Panc1 (cell line): ENCODE results near the gene FNIP1.

Source experiments
- POLR2AphosphoS5 ChIP-seq: IDR thresholded peaks from 2 replicates; pipeline ENCODE4 v1.6.1; 2012; ENCODE audit warnings: mild to moderate bottlenecking, low read depth, low read length, moderate library complexity
- TF ChIP-seq, protein P1 (sequence below): fragments of 450-650 bp; IDR thresholded peaks from 2 replicates; pipeline ENCODE4 v1.5.1; 2017; ENCODE audit warnings: mild to moderate bottlenecking

DNA sequence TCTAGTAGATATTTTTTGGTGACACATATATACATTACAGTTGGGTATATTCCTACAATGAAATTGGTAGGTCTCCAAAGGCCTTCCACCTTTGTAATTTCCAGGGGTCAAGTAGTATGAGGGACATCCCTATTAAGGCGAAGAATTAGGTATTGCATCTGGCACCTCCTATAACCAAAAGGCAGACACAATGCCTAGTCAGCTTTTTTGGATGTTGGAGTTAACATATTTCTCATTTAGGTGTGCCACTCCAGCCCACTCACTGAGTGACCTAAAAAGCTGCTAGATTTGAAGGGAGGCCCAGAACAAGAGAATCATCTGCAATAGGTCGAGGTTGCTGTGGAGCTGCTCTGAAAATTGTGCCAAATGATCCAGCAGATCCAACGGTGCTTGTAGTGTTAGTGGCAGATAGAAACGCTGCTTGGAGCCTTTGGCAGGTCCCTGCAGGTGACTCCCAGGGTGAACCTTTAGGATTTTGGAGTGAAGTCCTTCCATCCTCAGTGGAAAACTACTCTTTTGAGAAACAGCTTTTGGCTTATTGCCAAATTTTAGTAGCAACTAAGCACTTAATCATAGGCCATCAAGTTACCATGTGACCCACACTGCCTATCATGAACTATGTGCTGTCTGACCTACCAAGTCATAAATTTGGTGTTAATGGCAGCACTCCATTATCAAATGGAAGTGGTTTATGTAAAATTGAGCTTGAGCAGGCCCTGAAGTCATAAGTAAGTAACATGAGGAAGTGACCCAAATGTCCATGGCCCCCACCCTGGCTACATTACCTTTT is 15.7 kb upstream of the FNIP1 start:
- TF ChIP-seq, protein P1, sequence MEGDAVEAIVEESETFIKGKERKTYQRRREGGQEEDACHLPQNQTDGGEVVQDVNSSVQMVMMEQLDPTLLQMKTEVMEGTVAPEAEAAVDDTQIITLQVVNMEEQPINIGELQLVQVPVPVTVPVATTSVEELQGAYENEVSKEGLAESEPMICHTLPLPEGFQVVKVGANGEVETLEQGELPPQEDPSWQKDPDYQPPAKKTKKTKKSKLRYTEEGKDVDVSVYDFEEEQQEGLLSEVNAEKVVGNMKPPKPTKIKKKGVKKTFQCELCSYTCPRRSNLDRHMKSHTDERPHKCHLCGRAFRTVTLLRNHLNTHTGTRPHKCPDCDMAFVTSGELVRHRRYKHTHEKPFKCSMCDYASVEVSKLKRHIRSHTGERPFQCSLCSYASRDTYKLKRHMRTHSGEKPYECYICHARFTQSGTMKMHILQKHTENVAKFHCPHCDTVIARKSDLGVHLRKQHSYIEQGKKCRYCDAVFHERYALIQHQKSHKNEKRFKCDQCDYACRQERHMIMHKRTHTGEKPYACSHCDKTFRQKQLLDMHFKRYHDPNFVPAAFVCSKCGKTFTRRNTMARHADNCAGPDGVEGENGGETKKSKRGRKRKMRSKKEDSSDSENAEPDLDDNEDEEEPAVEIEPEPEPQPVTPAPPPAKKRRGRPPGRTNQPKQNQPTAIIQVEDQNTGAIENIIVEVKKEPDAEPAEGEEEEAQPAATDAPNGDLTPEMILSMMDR = no peak
- no peak for TF ChIP-seq POLR2AphosphoS5
